Measurements from ENCODE around the gene SP4. TPM values are rescaled to one million over a fixed set of nuclear protein-coding genes. Genes with fewer than 3 reads are reported as not detected.

The SP4 gene
- total RNA-seq, 2 donors from 2014 or later = 10.9 to 14.1 TPM

DNA sequence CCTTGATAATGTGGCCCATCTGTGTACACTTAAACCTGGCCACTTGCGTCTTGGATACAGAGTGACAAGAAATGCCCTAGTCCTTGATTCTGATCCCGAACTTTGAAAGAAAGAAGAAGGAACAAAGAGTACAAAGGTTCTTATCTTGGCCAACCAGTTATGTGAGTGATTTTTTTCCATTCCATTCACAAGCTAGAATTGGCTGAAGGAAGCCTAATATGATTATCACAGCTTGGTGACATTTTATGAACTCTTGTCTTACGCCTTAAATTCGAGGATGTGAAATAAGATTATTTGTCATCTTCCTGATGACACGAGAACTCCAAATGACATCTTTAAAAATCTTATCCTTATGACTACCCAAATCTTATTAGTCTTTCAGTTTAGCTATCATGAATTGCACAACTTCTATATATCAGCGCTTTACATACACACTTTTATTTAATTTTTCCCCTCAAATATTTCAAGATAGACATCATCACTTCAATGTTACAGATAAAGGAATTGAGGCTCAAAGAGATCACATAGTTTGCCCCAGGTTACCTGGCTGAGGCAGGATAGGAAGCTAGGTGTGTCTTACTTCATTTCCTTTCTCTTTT lies 13.0 kb upstream of the SP4 start:
- no peaks in the 10 kb centered on the region for H3K9me3 ChIP-seq
- H3K27ac ChIP-seq = no peak overlapping the region
- no peaks in the 10 kb centered on the region for H3K4me1 ChIP-seq (replicated peaks)
- intact Hi-C loops (cut with DNase I) = no loop called here
- H3K4me3 ChIP-seq = no peak overlapping the region
- H3K36me3 ChIP-seq = no peaks in the 10 kb centered on the region
- no peak for DNase-seq (ENCODE audit: low spot score)
- 86% methylated on average over 6 of the region's 6 CpGs for WGBS
- H3K27me3 ChIP-seq (replicated peaks; ENCODE audit: insufficient read depth) = no peaks in the 10 kb centered on the region
- TF ChIP-seq, protein P1, sequence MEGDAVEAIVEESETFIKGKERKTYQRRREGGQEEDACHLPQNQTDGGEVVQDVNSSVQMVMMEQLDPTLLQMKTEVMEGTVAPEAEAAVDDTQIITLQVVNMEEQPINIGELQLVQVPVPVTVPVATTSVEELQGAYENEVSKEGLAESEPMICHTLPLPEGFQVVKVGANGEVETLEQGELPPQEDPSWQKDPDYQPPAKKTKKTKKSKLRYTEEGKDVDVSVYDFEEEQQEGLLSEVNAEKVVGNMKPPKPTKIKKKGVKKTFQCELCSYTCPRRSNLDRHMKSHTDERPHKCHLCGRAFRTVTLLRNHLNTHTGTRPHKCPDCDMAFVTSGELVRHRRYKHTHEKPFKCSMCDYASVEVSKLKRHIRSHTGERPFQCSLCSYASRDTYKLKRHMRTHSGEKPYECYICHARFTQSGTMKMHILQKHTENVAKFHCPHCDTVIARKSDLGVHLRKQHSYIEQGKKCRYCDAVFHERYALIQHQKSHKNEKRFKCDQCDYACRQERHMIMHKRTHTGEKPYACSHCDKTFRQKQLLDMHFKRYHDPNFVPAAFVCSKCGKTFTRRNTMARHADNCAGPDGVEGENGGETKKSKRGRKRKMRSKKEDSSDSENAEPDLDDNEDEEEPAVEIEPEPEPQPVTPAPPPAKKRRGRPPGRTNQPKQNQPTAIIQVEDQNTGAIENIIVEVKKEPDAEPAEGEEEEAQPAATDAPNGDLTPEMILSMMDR (IDR thresholded peaks at IDR 0.05) = no peak

DNA sequence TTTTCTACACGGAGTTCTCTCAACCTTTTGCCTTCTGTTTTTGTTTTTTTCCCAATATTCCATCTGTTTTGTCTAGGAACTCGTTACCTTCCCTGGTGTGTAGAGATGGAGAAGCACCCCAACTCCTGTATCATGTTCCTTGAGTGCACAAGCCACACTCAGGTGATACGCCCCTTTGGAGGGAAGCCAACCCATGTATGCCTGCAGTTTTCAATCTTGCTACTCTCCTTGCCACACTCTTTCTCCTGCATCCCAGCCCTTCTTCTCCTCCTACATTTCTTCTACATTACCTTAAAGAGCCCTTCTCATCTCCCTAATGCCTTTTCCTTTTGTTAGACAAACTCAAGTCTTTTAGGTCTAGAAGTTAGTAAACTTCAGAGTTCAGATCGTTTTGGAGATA lies 10.2 kb upstream of the SP4 start:
- WGBS = 55% methylated on average over 4 of the region's 4 CpGs
- H3K27ac ChIP-seq = no peak overlapping the region

DNA sequence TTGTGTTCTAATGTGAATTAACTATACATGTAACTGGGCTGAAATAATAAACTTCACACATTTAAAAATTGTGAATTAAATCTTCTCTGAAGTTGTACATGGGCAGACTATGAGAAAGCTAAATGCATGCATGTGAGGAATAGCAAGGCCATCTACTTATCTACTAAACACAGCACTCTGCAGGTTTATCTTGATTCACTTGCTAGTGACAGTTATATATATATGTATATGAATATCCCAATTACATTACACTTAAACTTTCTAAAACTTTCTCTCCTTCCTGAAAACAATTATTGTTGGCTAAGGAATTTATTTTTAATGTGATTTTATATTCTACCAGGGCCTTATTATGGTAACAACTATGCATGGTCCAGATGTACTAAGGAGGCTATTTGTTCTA lies 5.1 kb upstream of the SP4 start:
- no peaks in the 10 kb centered on the region for H3K36me3 ChIP-seq
- no peaks in the 10 kb centered on the region for H3K27me3 ChIP-seq (replicated peaks; ENCODE audit: insufficient read depth)
- no peaks in the 10 kb centered on the region for H3K9me3 ChIP-seq
- intact Hi-C loops (cut with DNase I) = no loop called here
- TF ChIP-seq, protein P1 (IDR thresholded peaks at IDR 0.05) = no peak
- TF ChIP-seq POLR2A (IDR thresholded peaks at IDR 0.05) = no peak
- TF ChIP-seq POLR2AphosphoS5 (IDR thresholded peaks at IDR 0.05) = no peak
- no peak overlapping the region for H3K4me3 ChIP-seq
- H3K27ac ChIP-seq = no peak overlapping the region
- H3K4me1 ChIP-seq (replicated peaks) = no peaks in the 10 kb centered on the region
- DNase-seq (ENCODE audit: low spot score) = no peak

More for the DNA sequence above, 10.2 kb upstream of the SP4 start:
- no peak for DNase-seq (ENCODE audit: low spot score)
- TF ChIP-seq POLR2A (IDR thresholded peaks at IDR 0.05) = no peak
- TF ChIP-seq, protein P1 (IDR thresholded peaks at IDR 0.05) = no peak
- no peak for TF ChIP-seq POLR2AphosphoS5 (IDR thresholded peaks at IDR 0.05)
- Histone ChIP-seq H3K4me1 (replicated peaks) (no peaks in the 10 kb centered on the region), H3K4me3 (no peak overlapping the region), H3K27me3 (replicated peaks; ENCODE audit: insufficient read depth) (no peaks in the 10 kb centered on the region), H3K9me3 (no peaks in the 10 kb centered on the region), H3K36me3 (no peaks in the 10 kb centered on the region)
- intact Hi-C loops (cut with DNase I) = no loop called here

DNA sequence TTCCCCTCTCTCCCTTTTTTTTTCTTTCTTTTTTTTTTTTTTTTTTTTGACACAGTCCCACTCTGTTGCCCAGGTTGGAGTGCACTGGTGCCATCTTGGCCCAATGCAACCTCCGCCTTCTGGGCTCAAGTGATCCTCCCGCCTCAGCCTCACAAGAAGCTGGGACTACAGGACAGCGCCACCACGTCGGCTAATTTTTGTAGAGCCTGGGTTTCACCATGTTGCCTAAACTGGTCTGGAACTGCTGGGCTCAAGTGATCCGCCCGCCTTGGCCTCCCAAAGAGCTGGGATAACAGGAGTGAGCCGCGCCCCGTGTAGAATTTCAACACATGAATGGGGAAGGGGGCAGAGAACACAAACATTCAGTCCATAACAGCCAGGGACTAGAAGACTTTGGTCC lies 2.6 kb upstream of the SP4 start:
- no peak for DNase-seq (ENCODE audit: low spot score)
- H3K27ac ChIP-seq = no peak overlapping the region
- 95% methylated on average over 10 of the region's 10 CpGs for WGBS
- H3K36me3 ChIP-seq = no peaks in the 10 kb centered on the region
- TF ChIP-seq POLR2A (IDR thresholded peaks at IDR 0.05) (no peak), POLR2AphosphoS5 (IDR thresholded peaks at IDR 0.05) (no peak)
- TF ChIP-seq, protein P1 (IDR thresholded peaks at IDR 0.05) = no peak
- H3K9me3 ChIP-seq = no peaks in the 10 kb centered on the region
- no peak overlapping the region for H3K4me3 ChIP-seq
- no peaks in the 10 kb centered on the region for H3K4me1 ChIP-seq (replicated peaks)
- no peaks in the 10 kb centered on the region for H3K27me3 ChIP-seq (replicated peaks; ENCODE audit: insufficient read depth)
- intact Hi-C loops (cut with DNase I) = no loop called here

Measured in prostate gland (tissue), 2 donors.